ENCODE measurements around the gene CTPS2.

GRCh38 chrX:16646366-16647138 lies 65.9 kb downstream of the CTPS2 start:
- TF ChIP-seq CTCF (IDR thresholded peaks at IDR 0.05), result no peak
- TF ChIP-seq EP300 (IDR thresholded peaks at IDR 0.05), result no peak
- no peak for TF ChIP-seq POLR2A (IDR thresholded peaks at IDR 0.05)
- no peak for TF ChIP-seq POLR2AphosphoS5 (IDR thresholded peaks at IDR 0.05)

Data from stomach (tissue), 4 donors.